ENCODE measurements around the gene PRDM1.

DNA sequence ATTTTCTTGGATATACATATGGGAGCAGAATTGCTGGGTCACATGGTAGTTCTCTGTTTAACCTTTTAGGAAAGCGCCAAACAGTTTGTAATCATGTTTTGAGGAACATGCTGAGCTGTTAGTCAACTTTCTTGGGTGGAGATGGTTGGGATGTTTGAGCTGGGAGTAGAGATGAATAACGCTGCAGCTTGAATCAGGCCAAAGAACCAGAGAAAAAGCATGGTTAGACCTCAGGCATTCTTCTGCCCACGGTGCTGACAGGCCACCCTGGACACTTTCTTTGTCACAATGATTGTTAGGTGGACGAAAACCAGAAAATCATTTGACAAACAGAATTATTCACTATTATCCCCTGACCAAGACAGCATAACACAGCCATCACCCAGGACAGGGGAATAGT lies 66.8 kb downstream of the PRDM1 start:
- TF ChIP-seq, protein P1, sequence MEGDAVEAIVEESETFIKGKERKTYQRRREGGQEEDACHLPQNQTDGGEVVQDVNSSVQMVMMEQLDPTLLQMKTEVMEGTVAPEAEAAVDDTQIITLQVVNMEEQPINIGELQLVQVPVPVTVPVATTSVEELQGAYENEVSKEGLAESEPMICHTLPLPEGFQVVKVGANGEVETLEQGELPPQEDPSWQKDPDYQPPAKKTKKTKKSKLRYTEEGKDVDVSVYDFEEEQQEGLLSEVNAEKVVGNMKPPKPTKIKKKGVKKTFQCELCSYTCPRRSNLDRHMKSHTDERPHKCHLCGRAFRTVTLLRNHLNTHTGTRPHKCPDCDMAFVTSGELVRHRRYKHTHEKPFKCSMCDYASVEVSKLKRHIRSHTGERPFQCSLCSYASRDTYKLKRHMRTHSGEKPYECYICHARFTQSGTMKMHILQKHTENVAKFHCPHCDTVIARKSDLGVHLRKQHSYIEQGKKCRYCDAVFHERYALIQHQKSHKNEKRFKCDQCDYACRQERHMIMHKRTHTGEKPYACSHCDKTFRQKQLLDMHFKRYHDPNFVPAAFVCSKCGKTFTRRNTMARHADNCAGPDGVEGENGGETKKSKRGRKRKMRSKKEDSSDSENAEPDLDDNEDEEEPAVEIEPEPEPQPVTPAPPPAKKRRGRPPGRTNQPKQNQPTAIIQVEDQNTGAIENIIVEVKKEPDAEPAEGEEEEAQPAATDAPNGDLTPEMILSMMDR (IDR thresholded peaks at IDR 0.05 in 8 of 11, conservative IDR thresholded peaks at IDR 0.05 in 3 of 11): no peak
- no peak for TF ChIP-seq POLR2AphosphoS5 (IDR thresholded peaks at IDR 0.05)
- no peak for TF ChIP-seq POLR2A (IDR thresholded peaks at IDR 0.05)
